Raji (cell line): Measurements from ENCODE around the gene UNC5CL.

Experiments
- POLR2A ChIP-seq: IDR thresholded peaks from 2 replicates; pipeline ENCODE4 v1.6.1; 2011; ENCODE audit warnings: low read depth, low read length, control low read depth; ENCODE audit not compliant: insufficient read depth

UNC5CL gene

GRCh38 chr6:41039060-41039998 is at the start of gene UNC5CL:
UNC5CL (minus strand) TSS chr6:41039221; CDS start chr6:41035074, 4,147 bp downstream.
- TF ChIP-seq POLR2A = no peak

DNA sequence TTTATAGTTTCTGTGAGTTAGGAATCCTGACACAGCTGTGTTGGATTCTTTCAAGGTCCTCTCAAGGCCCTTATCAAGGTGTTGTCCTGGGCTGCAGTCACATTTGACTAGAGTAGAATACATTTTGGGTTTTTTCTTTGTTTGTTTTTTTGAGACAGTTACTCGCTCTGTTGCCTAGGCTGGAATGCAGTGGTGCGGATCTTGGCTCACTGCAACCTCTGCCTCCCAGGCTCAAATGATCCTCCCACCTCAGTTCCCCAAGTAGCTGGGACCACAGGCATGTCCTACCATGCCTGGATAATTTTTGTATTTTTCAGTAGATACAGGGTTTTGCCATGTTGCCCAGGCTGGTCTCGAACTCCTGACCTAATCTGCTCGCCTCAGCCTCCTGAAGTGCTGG is 49.4 kb upstream of the UNC5CL start:
- TF ChIP-seq POLR2A = no peak

- no peak for TF ChIP-seq POLR2A
Observed at GRCh38 chr6:41085182-41085581, 46.2 kb upstream of the UNC5CL start.

GRCh38 chr6:41083072-41083471 is 44.1 kb upstream of the UNC5CL start:
- no peak for TF ChIP-seq POLR2A

- no peak for TF ChIP-seq POLR2A
Observed at GRCh38 chr6:41080621-41081020, 41.6 kb upstream of the UNC5CL start.

DNA sequence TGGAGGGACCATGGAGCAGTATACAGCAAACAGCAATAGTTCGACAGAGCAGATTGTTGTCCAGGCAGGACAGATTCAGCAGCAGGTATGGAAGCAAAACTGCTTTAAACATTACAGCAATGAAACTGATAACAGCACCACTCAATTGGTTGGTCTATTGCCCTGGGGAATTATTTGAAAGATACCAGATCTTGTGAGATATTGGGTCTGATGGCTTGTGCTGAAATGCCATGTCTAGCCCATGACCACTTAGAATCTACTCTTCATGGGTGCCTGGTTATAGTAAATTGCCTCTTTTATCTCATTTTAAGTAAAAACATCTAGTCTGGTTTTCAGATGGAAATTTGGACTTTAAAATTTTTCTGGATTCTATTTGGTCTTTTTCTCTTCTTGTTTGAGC is 40.1 kb upstream of the UNC5CL start:
- no peak for TF ChIP-seq POLR2A

DNA sequence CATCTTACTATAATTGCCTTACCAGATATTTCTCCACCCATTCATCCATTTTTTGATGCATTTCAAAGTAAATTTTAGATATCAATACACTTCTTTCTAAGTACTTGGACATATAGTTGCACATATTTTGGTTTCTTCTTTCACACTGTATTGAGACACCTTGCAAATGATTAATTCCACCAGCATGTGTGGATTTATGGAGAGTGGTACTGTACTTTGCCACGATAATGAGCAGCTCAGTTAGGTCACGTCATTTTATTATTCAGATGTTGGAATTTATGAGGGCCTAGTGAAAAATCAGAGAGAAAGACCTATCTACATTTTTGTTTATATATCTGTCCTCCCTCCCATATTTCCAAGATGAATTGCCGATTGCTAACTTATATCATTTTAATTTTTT is 39.1 kb upstream of the UNC5CL start:
- no peak for TF ChIP-seq POLR2A

DNA sequence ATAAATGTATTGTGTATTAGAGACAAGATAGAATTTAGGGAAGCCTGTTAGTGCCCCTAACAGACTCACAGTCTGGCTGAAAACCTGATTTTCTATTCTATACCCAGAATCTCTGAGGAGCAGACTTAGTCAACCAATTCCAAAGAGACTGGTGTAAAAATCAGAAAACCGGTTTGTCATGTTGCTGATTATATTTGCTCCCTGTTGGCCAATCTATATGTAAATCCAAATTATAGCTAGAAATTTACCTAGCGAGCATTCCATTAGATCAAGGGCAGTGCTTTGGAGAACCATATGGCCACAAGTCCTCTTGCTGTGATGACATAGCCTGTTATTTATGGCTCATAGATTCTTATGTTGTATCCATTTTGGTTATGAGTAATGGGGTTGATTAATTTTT is 38.5 kb upstream of the UNC5CL start:
- no peak for TF ChIP-seq POLR2A

GRCh38 chr6:41075651-41076626 is 36.9 kb upstream of the UNC5CL start:
- no peak for TF ChIP-seq POLR2A

DNA sequence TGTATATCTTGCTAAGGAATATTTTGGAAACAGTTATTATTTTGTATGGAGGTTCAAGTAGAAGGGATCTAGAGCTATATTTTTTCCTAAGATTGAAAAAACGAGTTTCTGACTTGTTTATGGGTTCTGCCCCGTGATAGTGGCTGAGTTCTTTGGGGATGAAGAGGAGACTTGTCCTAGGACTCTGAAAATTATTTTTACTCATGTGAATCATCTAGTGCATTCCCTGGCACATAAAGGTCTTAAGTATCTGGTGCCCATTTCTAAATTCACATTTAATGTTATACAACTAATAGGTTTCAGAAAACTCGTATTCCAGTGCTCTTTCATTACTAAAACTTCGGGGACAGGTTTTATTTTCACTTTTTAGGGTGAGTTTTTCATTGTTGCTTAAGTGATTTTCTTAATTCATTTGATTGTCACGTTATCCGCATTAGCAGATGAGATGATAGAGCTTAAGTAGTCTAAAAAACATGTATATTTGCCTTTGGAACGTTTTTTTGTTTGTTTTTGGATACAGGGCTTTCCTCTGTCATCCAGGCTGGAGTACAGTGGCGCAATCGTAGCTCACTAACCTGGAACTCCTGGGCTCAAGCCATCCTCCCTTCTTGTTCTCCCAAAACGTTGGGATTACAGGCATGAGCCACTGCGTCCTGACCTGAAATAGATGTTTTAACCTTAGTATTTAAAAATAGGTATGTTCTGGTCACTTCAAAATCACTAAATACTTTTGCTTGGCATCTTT is 35.8 kb upstream of the UNC5CL start:
- no peak for TF ChIP-seq POLR2A

DNA sequence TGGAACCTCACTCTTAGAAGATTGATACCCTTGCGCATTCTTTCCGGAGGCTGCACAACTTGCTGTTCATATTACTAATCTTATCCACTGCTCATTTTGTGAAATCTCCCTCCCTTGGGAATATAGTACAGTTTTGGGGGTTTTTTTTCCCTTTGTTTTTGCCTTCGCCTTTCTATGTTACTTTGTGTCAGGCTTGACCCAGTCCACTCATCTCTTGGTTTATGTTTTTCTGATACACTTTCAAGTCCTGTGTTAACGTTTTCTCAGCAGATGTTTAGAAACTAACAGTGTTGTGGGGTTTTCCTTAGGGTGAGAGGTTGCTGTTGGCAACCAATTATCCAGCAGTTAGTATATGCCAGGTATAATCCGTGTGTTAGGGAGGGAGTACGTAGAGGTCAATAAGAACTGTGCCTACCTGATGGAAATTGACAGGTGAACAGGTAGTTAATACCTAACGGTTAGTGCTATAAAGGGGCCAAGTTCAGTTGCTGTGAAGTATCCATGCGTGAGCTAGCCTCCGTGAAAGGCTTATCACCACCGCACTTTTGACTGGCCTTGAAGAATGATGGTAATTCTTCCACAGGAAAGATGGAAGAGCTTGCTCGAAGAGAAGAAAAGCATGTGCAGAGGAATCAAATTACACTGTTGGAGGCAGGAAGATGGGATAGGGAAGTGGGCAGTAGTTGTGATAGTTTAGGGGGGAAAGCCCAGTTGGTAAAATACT is 35.1 kb upstream of the UNC5CL start:
- no peak for TF ChIP-seq POLR2A

DNA sequence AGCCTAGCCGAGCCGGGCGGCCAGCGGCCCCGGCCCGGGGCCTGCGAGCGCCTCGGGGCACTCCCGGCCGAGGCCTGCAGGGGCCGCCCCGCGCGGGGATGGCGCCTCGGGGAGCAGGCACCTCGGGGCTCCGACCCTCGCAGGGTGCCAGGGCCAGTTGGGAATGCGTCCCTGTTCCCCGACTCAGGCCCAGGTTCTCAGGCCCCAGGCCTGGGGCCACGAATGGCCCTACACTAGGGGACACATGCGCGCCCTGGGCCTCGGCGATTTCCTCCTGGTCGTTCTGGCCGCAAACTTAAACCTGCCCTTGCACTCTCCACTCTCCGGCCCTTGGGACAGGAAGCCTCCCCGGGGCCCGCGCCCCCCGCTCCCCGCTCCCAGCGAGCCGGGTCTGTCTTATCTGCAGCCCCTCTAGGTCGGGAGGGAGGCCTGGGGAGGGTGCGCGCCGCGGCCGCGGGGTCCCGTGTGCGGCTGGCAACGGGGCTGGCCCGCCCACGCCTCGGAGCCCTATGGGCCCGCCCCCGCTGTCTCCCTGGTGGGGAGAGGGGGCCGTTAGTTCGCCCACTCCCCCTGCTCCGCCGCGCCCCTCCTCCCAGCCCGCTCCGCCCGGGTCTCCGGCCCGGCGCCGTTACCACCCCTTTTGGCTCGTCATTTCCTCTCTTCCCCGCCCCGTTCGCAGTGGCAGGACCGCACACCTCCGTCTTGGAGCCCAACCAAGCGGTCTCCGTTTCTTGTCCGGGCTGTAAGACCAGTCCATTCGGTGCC is 34.4 kb upstream of the UNC5CL start:
- TF ChIP-seq POLR2A = peak; percentile 82

GRCh38 chr6:41072836-41073202 is 33.8 kb upstream of the UNC5CL start, which contains the start of gene NFYA:
NFYA (plus strand) TSS chr6:41072974; CDS start chr6:41079090, 6,116 bp downstream.
- TF ChIP-seq POLR2A = peak; percentile 53

- TF ChIP-seq POLR2A = peak; percentile 82
Observed at GRCh38 chr6:41071923-41072835, 33.2 kb upstream of the UNC5CL start, which contains the start of gene OARD1. OARD1 (minus strand) TSS chr6:41072356; CDS start chr6:41071634, 722 bp downstream.
